ENCODE measurements around the gene HABP2.

DNA sequence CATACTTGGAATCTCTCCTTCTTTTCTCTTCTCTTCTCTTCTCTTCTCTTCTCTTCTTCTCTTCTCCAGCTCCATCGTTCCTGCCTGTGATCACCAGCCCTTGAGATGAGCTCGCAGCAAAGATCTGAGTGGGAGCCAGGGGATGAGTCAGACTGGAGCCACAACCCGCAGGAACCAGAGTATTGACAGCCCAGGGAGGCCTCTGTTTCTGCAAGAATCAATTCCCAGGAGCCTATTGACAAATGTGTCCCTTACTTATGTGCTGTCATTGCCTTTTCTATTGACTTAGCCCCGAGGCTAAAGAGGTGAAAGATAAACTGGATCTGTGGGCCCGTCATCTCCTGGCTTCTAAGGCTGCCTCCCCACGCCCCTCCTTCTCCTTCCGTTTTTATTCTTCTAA, 13.1 kb upstream of the HABP2 start:
- TF ChIP-seq, protein P1, sequence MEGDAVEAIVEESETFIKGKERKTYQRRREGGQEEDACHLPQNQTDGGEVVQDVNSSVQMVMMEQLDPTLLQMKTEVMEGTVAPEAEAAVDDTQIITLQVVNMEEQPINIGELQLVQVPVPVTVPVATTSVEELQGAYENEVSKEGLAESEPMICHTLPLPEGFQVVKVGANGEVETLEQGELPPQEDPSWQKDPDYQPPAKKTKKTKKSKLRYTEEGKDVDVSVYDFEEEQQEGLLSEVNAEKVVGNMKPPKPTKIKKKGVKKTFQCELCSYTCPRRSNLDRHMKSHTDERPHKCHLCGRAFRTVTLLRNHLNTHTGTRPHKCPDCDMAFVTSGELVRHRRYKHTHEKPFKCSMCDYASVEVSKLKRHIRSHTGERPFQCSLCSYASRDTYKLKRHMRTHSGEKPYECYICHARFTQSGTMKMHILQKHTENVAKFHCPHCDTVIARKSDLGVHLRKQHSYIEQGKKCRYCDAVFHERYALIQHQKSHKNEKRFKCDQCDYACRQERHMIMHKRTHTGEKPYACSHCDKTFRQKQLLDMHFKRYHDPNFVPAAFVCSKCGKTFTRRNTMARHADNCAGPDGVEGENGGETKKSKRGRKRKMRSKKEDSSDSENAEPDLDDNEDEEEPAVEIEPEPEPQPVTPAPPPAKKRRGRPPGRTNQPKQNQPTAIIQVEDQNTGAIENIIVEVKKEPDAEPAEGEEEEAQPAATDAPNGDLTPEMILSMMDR (conservative IDR thresholded peaks at IDR 0.05 in 1 of 2, IDR thresholded peaks at IDR 0.05 in 1 of 2; ENCODE audit: extremely low read depth in 1 of 2, insufficient read depth in 1 of 2, low read depth in 1 of 2, low read length in 2 of 2), result no peak
- no peak for TF ChIP-seq EZH2 (IDR thresholded peaks at IDR 0.05; ENCODE audit: borderline replicate concordance, low read length)
